OCI-M2 (cell line): Measurements from ENCODE around the gene TSEN2.
"Not testable (repeated sequence)": the region's sequence is repeated elsewhere in the genome, so short reads cannot be mapped to it uniquely, and the experiment has no call there.

Experiments
- DNase-seq: peaks from one replicate; lab custom pipeline; 2025; ENCODE audit not compliant: unreplicated experiment; lab: John Stamatoyannopoulos, UW

TSEN2 gene

GRCh38 chr3:12451960-12452359, 32.3 kb upstream of the TSEN2 start:
- no peak for DNase-seq

GRCh38 chr3:12452361-12453330, 31.6 kb upstream of the TSEN2 start:
- no peak for DNase-seq

- DNase-seq: no peak
These were observed 30.0 kb upstream of the TSEN2 start for GRCh38 chr3:12454076-12454815.

GRCh38 chr3:12454816-12455121, 29.5 kb upstream of the TSEN2 start:
- no peak for DNase-seq

GRCh38 chr3:12455740-12456139, 28.5 kb upstream of the TSEN2 start:
- DNase-seq: no peak

- no peak for DNase-seq
These were observed 27.8 kb upstream of the TSEN2 start for GRCh38 chr3:12456441-12456840.

- not testable (repeated sequence) for DNase-seq
These were observed 26.9 kb upstream of the TSEN2 start for GRCh38 chr3:12457380-12457779.

GRCh38 chr3:12458901-12459300, 25.4 kb upstream of the TSEN2 start:
- no peak for DNase-seq

- no peak for DNase-seq
These were observed 24.2 kb upstream of the TSEN2 start for GRCh38 chr3:12460127-12460526.

GRCh38 chr3:12461097-12461649, 23.1 kb upstream of the TSEN2 start:
- DNase-seq: no peak

- no peak for DNase-seq
These were observed 21.9 kb upstream of the TSEN2 start for GRCh38 chr3:12462159-12462947.

- DNase-seq: no peak
These were observed 20.6 kb upstream of the TSEN2 start for GRCh38 chr3:12463686-12464085.

GRCh38 chr3:12464181-12464580, 20.1 kb upstream of the TSEN2 start:
- DNase-seq: no peak

GRCh38 chr3:12465151-12465835, 19.0 kb upstream of the TSEN2 start:
- DNase-seq: no peak

- DNase-seq: no peak
These were observed 18.4 kb upstream of the TSEN2 start for GRCh38 chr3:12465836-12466225.

GRCh38 chr3:12467746-12468145, 16.5 kb upstream of the TSEN2 start:
- no peak for DNase-seq

GRCh38 chr3:12468276-12468675, 16.0 kb upstream of the TSEN2 start:
- no peak for DNase-seq

- DNase-seq: no peak
These were observed 15.5 kb upstream of the TSEN2 start for GRCh38 chr3:12468757-12469156.

GRCh38 chr3:12469222-12469621, 15.1 kb upstream of the TSEN2 start:
- not testable (repeated sequence) for DNase-seq

GRCh38 chr3:12470111-12470510, 14.2 kb upstream of the TSEN2 start:
- no peak for DNase-seq

- DNase-seq: no peak
These were observed 13.6 kb upstream of the TSEN2 start for GRCh38 chr3:12470680-12471079.
